ENCODE measurements around the gene SHOC2.

Gene SHOC2

GRCh38 chr10:110985497-110986275 is 66.3 kb downstream of the SHOC2 start:
- Histone ChIP-seq H2AFZ (ENCODE audit: insufficient read depth, low read length, poor library complexity) (no peak overlapping the region), H3K9ac (ENCODE audit: low read length) (no peak overlapping the region), H3K4me2 (ENCODE audit: low read length) (no peak overlapping the region), H2AK5ac (ENCODE audit: low read length) (no peak overlapping the region), H3K18ac (ENCODE audit: low read length) (no peak overlapping the region), H3K27me3 (ENCODE audit: insufficient read depth, low read length) (no peaks in the 10 kb centered on the region), H4K12ac (ENCODE audit: low read depth, low read length) (no peak overlapping the region), H3K79me1 (ENCODE audit: low read length) (no peaks in the 10 kb centered on the region), H4K8ac (ENCODE audit: low read depth, low read length) (no peak overlapping the region), H3K4me3 (ENCODE audit: low read depth, low read length) (no peak overlapping the region), H3K36me3 (ENCODE audit: control insufficient read depth in 1 of 2, insufficient read depth in 2 of 2, low read length in 2 of 2) (no peaks in the 10 kb centered on the region), H3K23ac (ENCODE audit: low read length) (no peak overlapping the region), H4K91ac (ENCODE audit: low read depth, low read length) (no peak overlapping the region), H2BK12ac (ENCODE audit: low read length) (no peak overlapping the region), H3K79me2 (ENCODE audit: control insufficient read depth, insufficient read depth, low read length, poor library complexity) (no peaks in the 10 kb centered on the region), H3K4me1 (ENCODE audit: control insufficient read depth in 1 of 2, insufficient read depth in 2 of 2, low read length in 2 of 2) (no peaks in the 10 kb centered on the region), H3K4ac (ENCODE audit: low read depth, low read length) (no peak overlapping the region), H2BK5ac (ENCODE audit: low read depth, low read length, poor library complexity) (no peak overlapping the region), H2BK120ac (ENCODE audit: insufficient read depth, low read length, poor library complexity) (no peak overlapping the region), H3K9me3 (ENCODE audit: insufficient read depth, low read depth, low read length) (no peaks in the 10 kb centered on the region), H3K14ac (ENCODE audit: low read length) (no peak overlapping the region), H3K27ac (ENCODE audit: low read depth, low read length) (no peak overlapping the region)
- no peak for DNase-seq
- no CpG with 5 or more reads among the region's 2 CpGs for WGBS (ENCODE audit: extremely low coverage, insufficient coverage, insufficient read length)

DNA sequence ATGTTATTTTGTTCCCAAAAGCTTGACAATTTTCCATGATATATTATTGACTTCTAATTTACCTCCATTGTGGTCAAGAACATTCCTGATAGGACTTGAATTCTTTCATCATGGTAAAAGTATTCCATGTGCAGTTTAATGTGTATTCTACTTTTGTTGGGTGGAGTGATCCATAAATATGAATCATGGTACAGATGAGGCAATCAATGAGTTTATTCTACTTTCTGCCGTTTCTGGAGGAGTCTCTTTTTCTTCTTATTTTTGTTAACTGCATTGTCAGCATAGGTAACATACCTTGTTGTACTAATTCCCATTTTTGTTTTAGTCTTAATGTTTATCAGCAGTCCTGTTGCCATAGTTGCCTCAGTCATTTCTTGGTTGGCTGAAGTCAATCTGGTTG is 69.6 kb downstream of the SHOC2 start:
- H3K18ac ChIP-seq (ENCODE audit: low read length) = no peak overlapping the region
- H3K36me3 ChIP-seq (ENCODE audit: control insufficient read depth in 1 of 2, insufficient read depth in 2 of 2, low read length in 2 of 2) = no peaks in the 10 kb centered on the region
- H3K23ac ChIP-seq (ENCODE audit: low read length) = no peak overlapping the region
- H3K4ac ChIP-seq (ENCODE audit: low read depth, low read length) = no peak overlapping the region
- H4K91ac ChIP-seq (ENCODE audit: low read depth, low read length) = no peak overlapping the region
- peak in 1 of 2 donors; percentile 51 for DNase-seq
- H3K9ac ChIP-seq (ENCODE audit: low read length) = no peak overlapping the region
- H3K79me2 ChIP-seq (ENCODE audit: control insufficient read depth, insufficient read depth, low read length, poor library complexity) = no peaks in the 10 kb centered on the region
- H3K27ac ChIP-seq (ENCODE audit: low read depth, low read length) = no peak overlapping the region
- H3K79me1 ChIP-seq (ENCODE audit: low read length) = no peaks in the 10 kb centered on the region
- H2BK120ac ChIP-seq (ENCODE audit: insufficient read depth, low read length, poor library complexity) = no peak overlapping the region
- H4K8ac ChIP-seq (ENCODE audit: low read depth, low read length) = no peak overlapping the region
- no peak overlapping the region for H3K4me3 ChIP-seq (ENCODE audit: low read depth, low read length)
- H3K4me2 ChIP-seq (ENCODE audit: low read length) = no peak overlapping the region
- no peak overlapping the region for H2AK5ac ChIP-seq (ENCODE audit: low read length)
- no CpG with 5 or more reads among the region's 1 CpG for WGBS (ENCODE audit: extremely low coverage, insufficient coverage, insufficient read length)
- H4K12ac ChIP-seq (ENCODE audit: low read depth, low read length) = no peak overlapping the region
- no peak overlapping the region for H2BK5ac ChIP-seq (ENCODE audit: low read depth, low read length, poor library complexity)
- H2AFZ ChIP-seq (ENCODE audit: insufficient read depth, low read length, poor library complexity) = no peak overlapping the region
- no peaks in the 10 kb centered on the region for H3K4me1 ChIP-seq (ENCODE audit: control insufficient read depth in 1 of 2, insufficient read depth in 2 of 2, low read length in 2 of 2)
- H3K27me3 ChIP-seq (ENCODE audit: insufficient read depth, low read length) = no peaks in the 10 kb centered on the region
- no peaks in the 10 kb centered on the region for H3K9me3 ChIP-seq (ENCODE audit: insufficient read depth, low read depth, low read length)
- no peak overlapping the region for H3K14ac ChIP-seq (ENCODE audit: low read length)
- H2BK12ac ChIP-seq (ENCODE audit: low read length) = no peak overlapping the region

DNA sequence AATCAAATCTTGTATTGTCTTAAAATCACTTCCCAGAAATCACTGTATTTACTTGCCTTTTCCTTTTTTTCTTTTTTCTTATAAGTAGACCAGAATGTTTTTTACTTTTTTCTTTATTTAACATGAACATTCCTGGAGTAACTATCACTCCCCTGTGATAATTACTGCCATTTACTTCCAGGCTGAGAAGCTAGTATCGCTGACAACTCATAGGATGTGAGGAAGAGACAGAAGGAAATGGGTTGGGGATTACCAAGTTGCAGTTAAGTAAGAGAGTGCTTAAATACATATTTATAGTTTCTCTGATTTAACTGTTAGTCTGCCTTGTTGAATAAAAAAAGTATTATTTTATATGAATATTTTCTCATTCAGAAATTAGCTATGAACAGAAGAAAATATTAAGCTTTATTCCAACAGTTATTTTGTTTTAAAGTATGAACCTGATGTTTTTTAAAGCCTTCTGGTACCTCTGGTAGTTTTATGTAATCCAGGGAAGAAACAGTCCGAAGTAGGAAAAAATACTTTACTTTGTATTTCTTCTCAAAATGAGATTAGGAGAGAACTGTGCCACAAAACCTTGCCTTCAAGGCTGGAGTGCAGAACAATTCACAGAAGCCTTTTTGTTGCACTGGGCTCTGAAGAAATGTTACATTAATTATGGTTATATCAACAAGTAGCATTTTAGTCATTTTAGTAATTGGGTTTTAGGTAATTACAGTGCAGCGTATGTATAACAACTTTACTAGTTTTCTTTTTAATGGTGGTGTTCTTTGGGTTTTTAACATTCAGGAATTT is 72.8 kb downstream of the SHOC2 start:
- no peak overlapping the region for H3K23ac ChIP-seq (ENCODE audit: low read length)
- H3K79me2 ChIP-seq (ENCODE audit: control insufficient read depth, insufficient read depth, low read length, poor library complexity) = no peaks in the 10 kb centered on the region
- no peak overlapping the region for H3K18ac ChIP-seq (ENCODE audit: low read length)
- no peaks in the 10 kb centered on the region for H3K9me3 ChIP-seq (ENCODE audit: insufficient read depth, low read depth, low read length)
- H2BK5ac ChIP-seq (ENCODE audit: low read depth, low read length, poor library complexity) = no peak overlapping the region
- H3K4ac ChIP-seq (ENCODE audit: low read depth, low read length) = no peak overlapping the region
- no CpG with 5 or more reads among the region's 3 CpGs for WGBS (ENCODE audit: extremely low coverage, insufficient coverage, insufficient read length)
- H3K36me3 ChIP-seq (ENCODE audit: control insufficient read depth in 1 of 2, insufficient read depth in 2 of 2, low read length in 2 of 2) = no peaks in the 10 kb centered on the region
- no peak for DNase-seq
- H3K9ac ChIP-seq (ENCODE audit: low read length) = no peak overlapping the region
- no peak overlapping the region for H2BK120ac ChIP-seq (ENCODE audit: insufficient read depth, low read length, poor library complexity)
- H2AFZ ChIP-seq (ENCODE audit: insufficient read depth, low read length, poor library complexity) = no peak overlapping the region
- H2BK12ac ChIP-seq (ENCODE audit: low read length) = no peak overlapping the region
- H3K27me3 ChIP-seq (ENCODE audit: insufficient read depth, low read length) = no peaks in the 10 kb centered on the region
- H2AK5ac ChIP-seq (ENCODE audit: low read length) = no peak overlapping the region
- H4K91ac ChIP-seq (ENCODE audit: low read depth, low read length) = no peak overlapping the region
- H3K27ac ChIP-seq (ENCODE audit: low read depth, low read length) = no peak overlapping the region
- no peaks in the 10 kb centered on the region for H3K79me1 ChIP-seq (ENCODE audit: low read length)
- no peak overlapping the region for H3K14ac ChIP-seq (ENCODE audit: low read length)
- H3K4me1 ChIP-seq (ENCODE audit: control insufficient read depth in 1 of 2, insufficient read depth in 2 of 2, low read length in 2 of 2) = no peaks in the 10 kb centered on the region
- no peak overlapping the region for H3K4me2 ChIP-seq (ENCODE audit: low read length)
- H3K4me3 ChIP-seq (ENCODE audit: low read depth, low read length) = no peak overlapping the region
- no peak overlapping the region for H4K12ac ChIP-seq (ENCODE audit: low read depth, low read length)
- H4K8ac ChIP-seq (ENCODE audit: low read depth, low read length) = no peak overlapping the region

DNA sequence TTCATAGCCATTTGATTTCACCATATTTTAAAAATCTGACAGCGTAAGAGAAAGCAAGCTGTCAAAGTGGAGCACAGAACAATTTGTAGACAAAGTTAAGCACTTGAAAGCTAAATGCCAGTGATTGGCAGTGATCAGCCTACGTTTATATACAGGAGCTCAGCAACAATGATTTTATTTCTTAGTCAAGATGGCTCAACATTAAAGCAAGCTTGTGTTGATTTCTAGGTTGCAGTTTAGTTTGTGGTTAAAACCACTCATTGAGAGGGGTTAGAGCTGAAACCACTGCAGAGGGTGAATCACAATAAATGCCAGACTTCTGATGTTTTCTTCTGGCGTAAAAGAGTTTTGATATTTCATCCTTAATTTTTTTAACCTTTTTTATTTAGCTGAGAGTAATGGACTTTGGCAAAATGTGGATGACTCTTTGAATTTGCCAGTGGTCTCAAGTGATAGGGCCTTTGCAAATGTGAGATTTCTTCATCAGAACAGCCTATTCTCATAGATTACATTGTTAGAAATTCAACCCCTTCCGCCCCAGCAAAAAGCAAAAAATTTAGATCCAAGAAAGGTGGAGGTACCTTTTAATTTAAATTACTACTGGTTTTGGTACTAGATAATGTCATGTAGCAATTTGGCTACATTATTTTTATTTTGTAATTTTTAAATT is 73.8 kb downstream of the SHOC2 start:
- Histone ChIP-seq H3K18ac (ENCODE audit: low read length) (no peak overlapping the region), H3K9ac (ENCODE audit: low read length) (no peak overlapping the region), H3K14ac (ENCODE audit: low read length) (no peak overlapping the region), H3K36me3 (ENCODE audit: control insufficient read depth in 1 of 2, insufficient read depth in 2 of 2, low read length in 2 of 2) (no peaks in the 10 kb centered on the region), H2BK5ac (ENCODE audit: low read depth, low read length, poor library complexity) (no peak overlapping the region), H3K27me3 (ENCODE audit: insufficient read depth, low read length) (no peaks in the 10 kb centered on the region), H4K91ac (ENCODE audit: low read depth, low read length) (no peak overlapping the region), H3K4ac (ENCODE audit: low read depth, low read length) (no peak overlapping the region), H3K79me2 (ENCODE audit: control insufficient read depth, insufficient read depth, low read length, poor library complexity) (no peaks in the 10 kb centered on the region), H3K4me3 (ENCODE audit: low read depth, low read length) (no peak overlapping the region), H2AK5ac (ENCODE audit: low read length) (no peak overlapping the region), H3K27ac (ENCODE audit: low read depth, low read length) (no peak overlapping the region), H2BK12ac (ENCODE audit: low read length) (no peak overlapping the region), H3K79me1 (ENCODE audit: low read length) (no peaks in the 10 kb centered on the region), H4K8ac (ENCODE audit: low read depth, low read length) (no peak overlapping the region), H3K4me2 (ENCODE audit: low read length) (no peak overlapping the region), H2AFZ (ENCODE audit: insufficient read depth, low read length, poor library complexity) (no peak overlapping the region), H3K23ac (ENCODE audit: low read length) (no peak overlapping the region), H3K9me3 (ENCODE audit: insufficient read depth, low read depth, low read length) (no peaks in the 10 kb centered on the region), H3K4me1 (ENCODE audit: control insufficient read depth in 1 of 2, insufficient read depth in 2 of 2, low read length in 2 of 2) (no peaks in the 10 kb centered on the region), H4K12ac (ENCODE audit: low read depth, low read length) (no peak overlapping the region), H2BK120ac (ENCODE audit: insufficient read depth, low read length, poor library complexity) (no peak overlapping the region)
- WGBS (ENCODE audit: extremely low coverage, insufficient coverage, insufficient read length) = no CpG with 5 or more reads among the region's 4 CpGs
- DNase-seq = no peak
